ENCODE data around the gene TTYH2.

Gene TTYH2

DNA sequence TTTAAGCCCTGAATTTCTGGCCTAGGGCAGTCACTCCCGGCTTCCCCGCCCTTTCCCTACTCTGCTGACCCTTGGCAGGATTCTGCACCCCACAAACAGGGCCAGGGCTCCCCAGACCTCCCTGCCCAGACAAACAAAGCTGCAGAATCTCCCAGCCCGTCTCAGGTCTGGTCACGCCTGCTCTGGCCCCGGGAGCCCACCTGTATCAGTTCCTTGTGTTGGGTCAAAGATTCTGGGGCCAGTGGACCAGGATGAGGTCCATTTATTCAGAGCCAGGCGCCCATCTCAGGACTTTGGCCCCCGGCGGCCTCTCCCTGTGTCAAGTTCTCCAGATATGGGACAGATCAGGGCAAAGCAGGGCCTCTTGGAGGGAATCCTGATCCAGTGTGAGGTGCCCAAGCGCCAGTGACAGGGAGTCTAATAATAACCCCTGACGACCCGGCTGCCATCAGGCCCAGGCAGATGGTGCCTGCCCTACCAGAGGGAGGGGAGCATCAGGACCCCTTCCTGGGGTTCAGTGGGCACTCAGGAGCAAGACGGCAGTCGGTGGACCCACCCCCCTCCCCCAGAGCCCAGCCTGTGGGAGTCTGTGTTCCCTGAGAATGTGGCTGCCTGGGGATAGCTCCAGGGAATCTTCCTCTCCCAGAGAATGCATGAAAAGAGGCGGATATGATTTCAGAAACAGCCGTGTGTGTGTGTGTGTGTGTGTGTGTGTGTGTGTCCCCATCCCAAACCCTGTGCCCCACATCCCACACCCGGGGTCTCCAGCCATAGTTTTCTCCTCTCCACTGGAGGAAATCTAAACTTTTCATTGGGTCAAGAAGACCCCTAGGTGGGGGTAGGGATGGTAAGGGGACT is 1.3 kb downstream of the TTYH2 start:
- no peak for DNase-seq (ENCODE audit: low read depth in 1 of 2, low spot score in 1 of 2)

DNA sequence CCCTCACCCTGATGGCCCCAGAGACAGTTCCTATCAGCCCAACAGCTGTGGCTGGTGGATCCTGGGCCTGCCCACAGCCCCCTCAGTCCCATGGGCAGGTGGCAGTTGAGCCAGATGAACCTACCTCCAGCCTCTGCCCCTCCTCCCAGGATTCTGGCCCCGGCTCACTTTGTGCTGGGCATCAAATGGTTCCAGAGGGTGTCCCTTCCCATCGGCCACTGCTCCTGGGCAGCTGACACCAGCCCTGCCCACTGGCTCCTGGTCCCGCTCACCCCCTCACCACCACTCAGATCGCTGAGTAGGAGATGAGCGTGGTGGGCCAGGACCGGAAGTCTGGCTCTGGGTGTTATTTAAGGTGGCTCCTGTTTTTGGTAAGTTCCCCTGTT is 2.0 kb downstream of the TTYH2 start:
- no peak for DNase-seq (ENCODE audit: low read depth in 1 of 2, low spot score in 1 of 2)

- DNase-seq (ENCODE audit: low read depth in 1 of 2, low spot score in 1 of 2): no peak
These were observed 3.1 kb downstream of the TTYH2 start for GRCh38 chr17:74216505-74216904.

DNA sequence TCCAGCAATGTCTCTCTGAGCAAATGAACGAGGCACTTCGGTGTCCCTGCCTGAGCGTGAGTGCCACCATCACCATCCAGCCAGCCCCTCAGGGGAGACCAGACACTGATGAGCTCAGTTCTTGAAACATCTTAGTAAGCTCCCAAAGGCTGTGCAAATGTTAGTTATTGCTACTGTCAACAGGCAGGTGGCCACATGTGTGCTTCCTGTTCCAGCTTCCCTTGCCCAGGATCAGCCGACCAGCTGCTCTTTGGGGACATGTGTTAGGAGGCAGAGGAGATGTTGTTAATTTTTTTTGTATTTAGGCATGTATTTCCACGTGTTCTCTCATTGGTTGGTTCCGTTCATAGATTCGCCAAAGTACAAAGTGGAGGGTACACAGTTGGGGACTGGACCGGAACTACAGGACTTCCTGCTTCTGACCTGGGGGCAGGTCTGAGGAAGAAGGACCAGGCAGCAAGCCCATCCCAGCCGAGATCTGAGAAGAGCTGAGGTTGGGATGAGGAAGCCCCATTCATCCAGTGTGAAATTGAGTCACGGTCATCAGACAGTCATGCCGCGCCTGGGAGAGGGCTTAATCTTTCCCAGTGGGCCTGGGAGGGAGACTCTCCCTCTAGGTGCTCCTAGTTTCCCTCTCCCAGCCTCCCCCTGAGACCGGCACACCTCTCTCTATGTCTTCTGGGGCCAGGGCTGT is 3.8 kb downstream of the TTYH2 start:
- no peak for DNase-seq (ENCODE audit: low read depth in 1 of 2, low spot score in 1 of 2)

DNA sequence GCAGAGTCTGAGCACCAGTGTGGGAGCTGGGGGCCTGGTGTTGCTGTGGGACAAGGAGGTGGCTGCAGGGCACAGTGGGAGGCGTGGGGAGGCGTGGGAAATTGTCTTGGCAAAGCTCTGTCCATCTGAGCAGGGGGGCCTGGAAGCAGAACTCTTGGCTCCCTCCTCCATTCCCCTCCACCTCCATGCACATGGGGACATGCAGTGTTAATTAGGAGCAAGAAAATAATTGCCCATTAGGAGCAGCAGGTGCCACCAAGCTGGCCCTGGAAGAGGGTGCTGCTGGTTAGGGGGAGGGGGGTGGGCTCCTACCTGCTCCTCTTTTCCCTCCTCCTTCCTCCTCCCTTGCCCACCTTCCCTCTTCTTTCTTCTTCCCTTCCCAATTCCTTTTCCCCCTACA is 4.5 kb downstream of the TTYH2 start:
- no peak for DNase-seq (ENCODE audit: low read depth in 1 of 2, low spot score in 1 of 2)

GRCh38 chr17:74218436-74218835 is 5.1 kb downstream of the TTYH2 start:
- DNase-seq (ENCODE audit: low read depth in 1 of 2, low spot score in 1 of 2): no peak

GRCh38 chr17:74219576-74220133 is 6.3 kb downstream of the TTYH2 start:
- no peak for DNase-seq (ENCODE audit: low read depth in 1 of 2, low spot score in 1 of 2)

- DNase-seq (ENCODE audit: low read depth in 1 of 2, low spot score in 1 of 2): no peak
These were observed 6.8 kb downstream of the TTYH2 start for GRCh38 chr17:74220219-74220618.

DNA sequence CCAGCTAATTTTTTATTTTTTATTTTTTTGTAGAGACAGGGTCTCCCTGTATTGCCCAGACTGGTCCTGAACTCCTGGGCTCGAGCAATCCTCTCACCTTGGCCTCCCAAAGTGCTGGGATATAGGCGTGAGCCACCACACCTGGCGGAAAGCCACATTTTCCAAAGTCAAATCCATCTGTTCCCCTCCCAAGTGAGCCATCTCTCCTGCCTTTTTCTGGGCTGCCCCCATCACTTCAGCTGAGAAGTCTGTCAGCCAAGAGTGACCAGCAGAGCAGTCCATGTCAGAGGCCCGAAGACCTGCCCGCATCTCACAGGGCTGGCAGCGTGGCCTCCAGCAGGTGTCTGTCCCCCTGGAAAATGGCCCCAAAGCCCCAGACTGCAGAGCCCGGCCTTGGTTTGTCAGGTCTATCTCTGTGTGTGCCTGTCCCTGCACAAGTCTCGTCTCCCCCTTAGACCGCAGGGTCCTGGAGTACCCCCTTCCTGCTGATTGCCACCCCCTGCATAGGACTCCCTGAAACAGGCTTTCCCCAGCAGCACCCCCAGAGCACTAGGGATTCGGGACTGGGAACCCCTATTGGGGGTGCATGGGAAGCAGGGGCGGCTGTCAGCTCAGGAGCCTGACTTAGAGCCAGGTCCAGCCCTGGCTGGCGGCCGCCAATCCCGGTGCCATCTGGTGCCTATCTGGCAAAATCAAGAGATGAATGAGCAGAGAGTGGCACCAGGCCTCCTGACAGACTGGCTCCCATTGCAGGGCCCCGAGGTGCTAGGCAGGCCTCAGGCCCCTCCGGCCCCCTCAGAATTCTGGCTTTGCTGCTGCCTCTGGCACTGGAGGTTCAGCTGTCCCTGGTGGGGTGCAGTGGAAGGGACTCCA is 7.8 kb downstream of the TTYH2 start:
- no peak for DNase-seq (ENCODE audit: low read depth in 1 of 2, low spot score in 1 of 2)

GRCh38 chr17:74222399-74222798 is 9.0 kb downstream of the TTYH2 start:
- DNase-seq (ENCODE audit: low read depth in 1 of 2, low spot score in 1 of 2): no peak

DNA sequence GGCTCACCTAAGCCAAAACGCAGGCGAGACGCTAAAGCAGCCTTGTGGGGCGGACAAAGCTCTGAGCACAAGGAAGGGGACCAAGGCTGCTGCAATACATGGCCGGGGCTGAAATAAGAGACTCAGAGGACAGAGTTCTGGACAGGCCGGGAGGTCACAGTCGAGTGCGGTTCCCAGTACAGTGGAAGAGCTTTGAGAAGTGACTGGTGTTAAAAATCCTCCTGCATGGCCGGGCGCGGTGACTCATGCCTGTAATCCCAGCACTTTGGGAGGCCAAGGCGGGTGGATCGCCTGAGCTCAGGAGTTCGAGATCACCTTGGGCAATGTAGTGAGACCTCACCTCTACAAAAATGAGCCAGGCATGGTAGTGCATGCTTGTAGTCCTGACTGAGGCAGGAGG is 10.5 kb downstream of the TTYH2 start:
- DNase-seq (ENCODE audit: low read depth in 1 of 2, low spot score in 1 of 2): no peak

DNA sequence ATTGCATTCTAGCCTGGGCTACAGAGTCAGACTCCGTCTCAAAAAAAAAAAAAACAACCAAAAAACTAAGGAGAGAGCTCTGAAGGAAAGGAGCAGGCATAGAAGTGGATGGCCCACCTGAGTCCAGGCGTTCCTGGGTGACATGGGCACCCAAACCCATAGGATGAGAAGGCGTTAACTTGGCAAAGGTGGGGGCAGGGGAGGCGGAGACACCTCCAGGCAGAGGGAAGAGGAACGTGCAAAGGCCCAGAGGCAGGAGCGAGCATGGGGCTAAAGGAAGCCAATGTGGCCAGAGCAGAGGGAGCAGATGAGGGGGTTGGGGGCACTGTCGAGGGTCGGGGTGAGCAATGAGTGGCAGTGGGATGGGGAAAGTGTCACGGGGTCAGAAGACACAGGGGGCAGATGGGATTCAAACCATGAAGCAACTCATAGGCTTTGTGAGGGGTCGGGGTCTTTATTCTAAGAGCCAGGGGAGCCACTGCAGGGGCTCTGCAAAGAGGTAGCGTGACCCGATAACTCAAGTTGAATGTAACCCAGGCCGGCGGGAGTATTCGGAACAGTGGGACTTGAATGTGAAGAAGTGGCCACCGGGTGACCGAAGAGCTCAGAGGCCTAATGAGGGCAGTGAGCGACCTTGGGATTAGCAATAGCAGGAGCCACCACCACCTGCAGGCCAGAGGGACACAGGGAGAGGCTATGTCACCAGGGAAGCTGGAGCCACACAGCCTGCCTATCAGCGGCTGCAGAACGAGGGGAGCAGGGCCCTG is 11.8 kb downstream of the TTYH2 start:
- no peak for DNase-seq (ENCODE audit: low read depth in 1 of 2, low spot score in 1 of 2)

GRCh38 chr17:74226252-74226651 is 12.9 kb downstream of the TTYH2 start:
- DNase-seq (ENCODE audit: low read depth in 1 of 2, low spot score in 1 of 2): no peak

- DNase-seq (ENCODE audit: low read depth in 1 of 2, low spot score in 1 of 2): no peak
These were observed 14.1 kb downstream of the TTYH2 start for GRCh38 chr17:74227271-74228080.

DNA sequence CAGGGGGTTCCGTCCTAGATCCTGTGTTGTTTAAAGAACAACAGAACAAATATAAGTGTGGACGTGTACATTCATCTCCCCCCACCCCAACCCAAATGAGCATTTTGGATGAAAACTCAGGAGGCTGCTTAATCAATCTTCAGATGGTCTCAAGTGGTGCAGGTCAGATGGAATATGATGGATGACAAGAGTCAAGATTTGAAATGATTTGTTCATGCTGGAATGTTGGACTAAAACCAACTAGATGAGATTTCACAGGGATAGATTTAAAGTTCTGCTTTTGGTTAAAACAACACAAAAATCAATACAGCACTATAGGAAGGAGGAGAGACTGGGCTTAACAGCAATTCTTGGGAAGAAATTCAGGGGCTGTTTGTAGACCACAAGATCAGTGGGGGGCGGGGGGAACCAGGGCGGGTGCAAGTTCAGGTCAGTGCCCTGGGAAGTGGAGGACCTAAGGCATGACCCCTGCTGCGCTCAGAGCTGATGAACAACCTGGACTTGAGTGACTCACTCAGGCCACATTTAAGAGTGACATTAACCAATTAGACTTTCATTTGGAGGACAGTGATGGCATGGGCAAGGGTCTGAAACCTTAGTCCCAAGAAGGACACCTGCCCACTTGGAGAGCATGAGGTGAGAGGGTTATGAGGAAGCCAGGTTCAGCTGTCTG is 15.1 kb downstream of the TTYH2 start:
- no peak for DNase-seq (ENCODE audit: low read depth in 1 of 2, low spot score in 1 of 2)

GRCh38 chr17:74230896-74231295 is 17.5 kb downstream of the TTYH2 start:
- no peak for DNase-seq (ENCODE audit: low read depth in 1 of 2, low spot score in 1 of 2)

DNA sequence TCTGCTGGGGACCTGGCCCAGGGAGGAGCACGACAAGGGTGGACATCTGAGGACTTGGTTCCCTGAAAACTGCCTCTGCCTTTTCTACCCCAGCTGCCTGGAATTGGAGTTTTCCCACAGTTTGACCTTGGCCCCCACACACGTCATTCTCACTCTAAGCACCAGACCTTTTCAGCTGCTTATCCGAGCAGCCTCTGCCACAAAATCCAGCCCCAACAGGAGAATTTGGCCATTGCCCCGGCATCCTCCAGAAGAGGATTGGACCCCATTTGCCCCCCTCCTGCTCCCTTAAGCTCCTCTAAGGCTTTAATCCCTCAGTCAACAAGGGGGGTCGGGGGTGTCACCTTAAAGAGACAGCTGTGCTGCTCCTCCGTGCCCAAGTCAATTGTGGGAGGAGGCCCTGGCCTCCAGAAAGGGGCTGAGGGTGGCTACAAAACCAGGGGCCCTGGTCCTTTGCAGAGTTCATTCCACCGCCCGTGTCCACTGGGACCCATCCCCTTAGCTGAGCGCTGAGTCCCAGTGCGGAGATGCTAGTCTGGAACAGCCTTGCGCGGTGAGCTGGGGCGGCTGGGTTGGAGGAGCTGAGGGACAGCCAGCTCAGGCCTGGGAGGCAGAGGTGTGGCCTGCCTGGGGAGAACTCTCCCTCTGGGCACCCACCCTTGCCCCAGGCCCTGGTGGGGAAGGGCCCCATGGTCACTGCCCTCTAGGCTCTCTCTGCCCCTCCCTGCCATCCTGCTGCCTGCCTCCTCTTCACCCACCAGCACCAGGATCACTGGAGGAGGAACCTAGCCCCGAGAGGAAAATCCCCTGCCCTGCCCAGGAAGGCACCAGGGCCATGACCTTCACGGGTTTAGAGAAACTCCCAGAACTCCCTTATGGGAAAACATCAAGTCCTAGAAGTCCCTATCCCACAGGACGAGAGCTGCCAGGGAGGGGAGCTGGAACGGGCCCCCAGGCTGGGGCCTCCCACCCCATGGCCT is 18.8 kb downstream of the TTYH2 start:
- no peak for DNase-seq (ENCODE audit: low read depth in 1 of 2, low spot score in 1 of 2)

- DNase-seq (ENCODE audit: low read depth in 1 of 2, low spot score in 1 of 2): no peak
These were observed 20.6 kb downstream of the TTYH2 start for GRCh38 chr17:74233937-74234336.

Data from activated T-helper 1 cell treated with anti-CD3 and anti-CD28 coated beads, Interleukin-2, amount 50 U/mL, for 16 hours (primary cell).